Astrocyte (in vitro differentiated cells and primary cell): ENCODE data around the gene PCYT1B. TPM values are rescaled to one million over a fixed set of nuclear protein-coding genes. Genes with fewer than 3 reads are reported as not detected.

Experiments used
- DNase-seq: peaks from one replicate; pipeline ENCODE4 v3.0.0-alpha.2; 2010; ENCODE audit warnings: low read depth
- FAIRE-seq: peaks from 2 replicates; lab custom pipeline; 2011; peaks lifted over from hg19 to GRCh38; lab: Jason Lieb, UNC
- H2AFZ ChIP-seq: 2 replicates; pipeline ENCODE4 v1.6.0; 2012; ENCODE audit warnings: low read depth, low read length, inconsistent platforms
- H3K27ac ChIP-seq: 2 replicates; pipeline ENCODE4 v1.5.1; 2011; ENCODE audit warnings: low read depth, low read length, inconsistent platforms
- H3K27me3 ChIP-seq: 2 replicates; pipeline ENCODE4 v1.6.0; 2011; ENCODE audit warnings: low read length, inconsistent platforms; ENCODE audit not compliant: insufficient read depth
- H3K36me3 ChIP-seq: 2 replicates; pipeline ENCODE4 v1.5.1; 2011; ENCODE audit warnings: low read length, inconsistent platforms; ENCODE audit not compliant: insufficient read depth
- H3K4me1 ChIP-seq: 2 replicates; pipeline ENCODE4 v1.5.1; 2011; ENCODE audit warnings: low read length, inconsistent platforms; ENCODE audit not compliant: insufficient read depth
- H3K4me2 ChIP-seq: 2 replicates; pipeline ENCODE4 v1.6.0; 2012; ENCODE audit warnings: low read length, inconsistent platforms
- H3K4me3 ChIP-seq: 2 replicates; pipeline ENCODE4 v1.5.1; 2011; ENCODE audit warnings: low read depth, mild to moderate bottlenecking, low read length, inconsistent platforms; ENCODE audit not compliant: insufficient read depth
- H3K79me2 ChIP-seq: 2 replicates; pipeline ENCODE4 v1.6.0; 2012; ENCODE audit warnings: mild to moderate bottlenecking, low read length, inconsistent platforms; ENCODE audit not compliant: insufficient read depth
- H3K9ac ChIP-seq: 2 replicates; pipeline ENCODE4 v1.6.0; 2012; ENCODE audit warnings: mild to moderate bottlenecking, low read length, inconsistent platforms
- H3K9me3 ChIP-seq: 2 replicates; pipeline ENCODE4 v1.5.1; 2012; ENCODE audit warnings: low read depth, mild to moderate bottlenecking, low read length, inconsistent platforms; ENCODE audit not compliant: insufficient read depth
- H4K20me1 ChIP-seq: 2 replicates; pipeline ENCODE4 v1.6.0; 2012; ENCODE audit warnings: low read length, inconsistent platforms; ENCODE audit not compliant: insufficient read depth
- H3K27ac Mint-ChIP-seq: one replicate; pipeline ENCODE4 v1.8.0; 2021; ENCODE audit warnings: mild to moderate bottlenecking, mixed read lengths; ENCODE audit not compliant: unreplicated experiment
- H3K27me3 Mint-ChIP-seq: one replicate; pipeline ENCODE4 v1.8.0; 2021; ENCODE audit warnings: low read depth, mixed read lengths; ENCODE audit not compliant: unreplicated experiment
- H3K36me3 Mint-ChIP-seq: one replicate; pipeline ENCODE4 v1.8.0; 2021; ENCODE audit warnings: low read depth, mixed read lengths; ENCODE audit not compliant: unreplicated experiment
- H3K4me1 Mint-ChIP-seq: one replicate; pipeline ENCODE4 v1.8.0; 2021; ENCODE audit warnings: low read depth, mixed read lengths; ENCODE audit not compliant: unreplicated experiment
- H3K4me3 Mint-ChIP-seq: one replicate; pipeline ENCODE4 v1.8.0; 2021; ENCODE audit warnings: mild to moderate bottlenecking, moderate library complexity, mixed read lengths; ENCODE audit not compliant: unreplicated experiment
- H3K9me3 Mint-ChIP-seq: one replicate; pipeline ENCODE4 v1.8.0; 2021; ENCODE audit warnings: mild to moderate bottlenecking, mixed read lengths; ENCODE audit not compliant: unreplicated experiment
- EZH2 ChIP-seq: IDR thresholded peaks from 2 replicates; pipeline ENCODE4 v1.6.1; 2012; ENCODE audit warnings: mild to moderate bottlenecking, low read length, inconsistent platforms; ENCODE audit not compliant: insufficient read depth
- total RNA-seq: library from RNA; stranded (reverse); gene quantifications from 2 replicates; pipeline ENCODE4 v1.2.1, GENCODE V29; 2021
- TF ChIP-seq, protein P1 (sequence below): IDR thresholded peaks from 2 replicates; pipeline ENCODE4 v1.5.1; 2011; ENCODE audit warnings: low read depth, mild to moderate bottlenecking, inconsistent platforms, low read length, moderate library complexity; ENCODE audit not compliant: insufficient read depth

The PCYT1B gene
- total RNA-seq, 1 donor from 2014 or later = 5.6 TPM

DNA sequence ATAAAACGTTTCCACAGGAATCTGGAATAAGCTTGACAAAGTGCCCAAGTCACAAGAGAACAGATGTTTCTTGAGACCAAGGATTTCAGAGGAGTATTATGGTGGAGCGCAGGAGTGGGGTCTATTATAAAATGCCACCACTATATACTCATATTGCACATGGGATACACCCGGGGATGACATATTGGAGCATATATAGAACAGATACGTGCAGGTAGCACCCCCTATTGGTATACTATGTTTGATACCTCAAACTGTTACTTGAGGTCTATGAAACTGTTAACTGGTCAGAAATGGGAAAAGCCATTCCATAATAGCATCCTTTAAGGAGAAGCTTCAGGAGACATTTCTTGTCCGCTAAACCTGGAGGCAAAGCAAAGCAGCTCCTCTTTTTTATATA, 86.0 kb downstream of the PCYT1B start:
- Histone ChIP-seq H3K9me3 (no peaks in the 10 kb centered on the region), H3K36me3 (no peaks in the 10 kb centered on the region), H3K4me2 (no peak overlapping the region), H2AFZ (no peak overlapping the region), H3K4me3 (no peak overlapping the region), H3K9ac (no peak overlapping the region), H3K79me2 (no peaks in the 10 kb centered on the region), H4K20me1 (no peaks in the 10 kb centered on the region), H3K27ac (no peak overlapping the region), H3K27me3 (no peaks in the 10 kb centered on the region), H3K4me1 (no peaks in the 10 kb centered on the region)
- H3K36me3 Mint-ChIP-seq = no peaks in the 10 kb centered on the region
- TF ChIP-seq, protein P1, sequence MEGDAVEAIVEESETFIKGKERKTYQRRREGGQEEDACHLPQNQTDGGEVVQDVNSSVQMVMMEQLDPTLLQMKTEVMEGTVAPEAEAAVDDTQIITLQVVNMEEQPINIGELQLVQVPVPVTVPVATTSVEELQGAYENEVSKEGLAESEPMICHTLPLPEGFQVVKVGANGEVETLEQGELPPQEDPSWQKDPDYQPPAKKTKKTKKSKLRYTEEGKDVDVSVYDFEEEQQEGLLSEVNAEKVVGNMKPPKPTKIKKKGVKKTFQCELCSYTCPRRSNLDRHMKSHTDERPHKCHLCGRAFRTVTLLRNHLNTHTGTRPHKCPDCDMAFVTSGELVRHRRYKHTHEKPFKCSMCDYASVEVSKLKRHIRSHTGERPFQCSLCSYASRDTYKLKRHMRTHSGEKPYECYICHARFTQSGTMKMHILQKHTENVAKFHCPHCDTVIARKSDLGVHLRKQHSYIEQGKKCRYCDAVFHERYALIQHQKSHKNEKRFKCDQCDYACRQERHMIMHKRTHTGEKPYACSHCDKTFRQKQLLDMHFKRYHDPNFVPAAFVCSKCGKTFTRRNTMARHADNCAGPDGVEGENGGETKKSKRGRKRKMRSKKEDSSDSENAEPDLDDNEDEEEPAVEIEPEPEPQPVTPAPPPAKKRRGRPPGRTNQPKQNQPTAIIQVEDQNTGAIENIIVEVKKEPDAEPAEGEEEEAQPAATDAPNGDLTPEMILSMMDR = no peak
- no peak for TF ChIP-seq EZH2
- H3K27ac Mint-ChIP-seq = no peak overlapping the region
- no peaks in the 10 kb centered on the region for H3K4me1 Mint-ChIP-seq
- H3K27me3 Mint-ChIP-seq = no peaks in the 10 kb centered on the region
- no peak overlapping the region for H3K4me3 Mint-ChIP-seq
- DNase-seq (no peak), FAIRE-seq (peak; percentile 78)
- no peaks in the 10 kb centered on the region for H3K9me3 Mint-ChIP-seq

DNA sequence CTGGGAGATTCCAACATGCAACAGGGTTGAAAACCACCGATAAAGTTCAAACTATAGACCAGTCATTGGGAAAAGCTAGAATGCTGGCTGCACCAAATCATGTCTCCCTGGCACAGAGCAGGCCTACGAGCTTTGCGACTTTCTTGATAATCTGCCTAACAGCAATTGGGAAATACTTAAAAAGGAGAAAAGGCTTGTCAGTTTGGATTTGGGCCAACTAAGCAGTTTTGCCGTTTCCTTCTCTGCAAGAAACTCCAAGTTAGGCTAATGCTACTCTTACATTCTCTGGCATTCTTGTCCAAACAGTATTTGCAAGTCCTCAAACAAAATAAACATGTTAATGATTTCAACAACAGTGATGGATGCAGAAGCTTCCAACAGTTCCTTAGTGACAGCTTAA, 94.1 kb downstream of the PCYT1B start:
- no peak for DNase-seq
- no peaks in the 10 kb centered on the region for H3K36me3 ChIP-seq
- Mint-ChIP-seq H3K27ac (no peak overlapping the region), H3K4me1 (no peaks in the 10 kb centered on the region), H3K4me3 (no peak overlapping the region), H3K9me3 (no peaks in the 10 kb centered on the region), H3K36me3 (no peaks in the 10 kb centered on the region), H3K27me3 (no peaks in the 10 kb centered on the region)
- H3K27me3 ChIP-seq = no peaks in the 10 kb centered on the region
- no peak for FAIRE-seq
- H3K79me2 ChIP-seq = no peaks in the 10 kb centered on the region
- H3K4me2 ChIP-seq = no peak overlapping the region
- no peak overlapping the region for H3K27ac ChIP-seq
- no peaks in the 10 kb centered on the region for H3K9me3 ChIP-seq
- no peak overlapping the region for H3K9ac ChIP-seq
- TF ChIP-seq, protein P1 = no peak
- no peak for TF ChIP-seq EZH2
- H3K4me1 ChIP-seq = no peaks in the 10 kb centered on the region
- no peak overlapping the region for H3K4me3 ChIP-seq
- no peaks in the 10 kb centered on the region for H4K20me1 ChIP-seq
- H2AFZ ChIP-seq = no peak overlapping the region

DNA sequence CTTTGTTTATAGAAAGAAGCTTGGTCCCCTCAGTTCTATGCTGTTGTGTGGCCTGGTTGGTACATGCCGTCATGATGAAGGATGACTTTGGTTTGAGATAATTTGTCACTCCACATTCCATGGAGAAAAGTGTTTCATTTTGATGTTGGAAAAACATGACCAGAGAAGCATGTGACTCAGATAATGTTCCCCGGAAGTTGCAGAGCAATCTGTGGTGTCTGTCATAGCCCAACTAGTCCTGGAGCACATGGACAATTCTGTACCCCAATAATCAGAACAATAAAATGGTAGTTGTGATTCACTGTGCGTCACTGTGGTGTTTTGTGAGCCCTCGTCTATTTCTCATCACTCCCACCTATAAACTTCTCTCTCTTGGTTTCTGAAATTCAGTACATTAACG, 97.0 kb downstream of the PCYT1B start:
- no peaks in the 10 kb centered on the region for H3K9me3 ChIP-seq
- no peak for FAIRE-seq

More for the DNA sequence above, 97.0 kb downstream of the PCYT1B start:
- no peaks in the 10 kb centered on the region for H3K9me3 Mint-ChIP-seq
- TF ChIP-seq, protein P1 = no peak
- no peak for TF ChIP-seq EZH2
- H3K4me3 ChIP-seq = no peak overlapping the region
- H3K9ac ChIP-seq = no peak overlapping the region
- H3K4me1 Mint-ChIP-seq = no peaks in the 10 kb centered on the region
- H3K27ac ChIP-seq = no peak overlapping the region
- H3K27me3 ChIP-seq = no peaks in the 10 kb centered on the region
- H3K4me1 ChIP-seq = no peaks in the 10 kb centered on the region
- no peaks in the 10 kb centered on the region for H4K20me1 ChIP-seq
- no peak overlapping the region for H3K27ac Mint-ChIP-seq
- DNase-seq = no peak
- no peak overlapping the region for H2AFZ ChIP-seq
- no peaks in the 10 kb centered on the region for H3K27me3 Mint-ChIP-seq
- no peaks in the 10 kb centered on the region for H3K79me2 ChIP-seq
- no peak overlapping the region for H3K4me2 ChIP-seq
- H3K36me3 ChIP-seq = no peaks in the 10 kb centered on the region
- H3K36me3 Mint-ChIP-seq = no peaks in the 10 kb centered on the region
- H3K4me3 Mint-ChIP-seq = no peak overlapping the region
